Activated T-cell treated with anti-CD3 and anti-CD28 coated beads for 48 hours (primary cell): ENCODE data around the gene ACVR2B.

Experiments
- DNase-seq: peaks from one replicate; pipeline ENCODE4 v3.0.0-alpha.2; 2020; ENCODE audit warnings: low read depth

Gene ACVR2B

GRCh38 chr3:38458796-38459498 is 5.3 kb downstream of the ACVR2B start:
- DNase-seq = no peak

GRCh38 chr3:38459499-38460048 is 5.9 kb downstream of the ACVR2B start:
- no peak for DNase-seq

- DNase-seq = no peak
Observed at GRCh38 chr3:38460377-38461270, 6.9 kb downstream of the ACVR2B start.

- no peak for DNase-seq
Observed at GRCh38 chr3:38465588-38466154, 12.0 kb downstream of the ACVR2B start.

- no peak for DNase-seq
Observed at GRCh38 chr3:38468765-38469164, 15.1 kb downstream of the ACVR2B start.

- DNase-seq = no peak
Observed at GRCh38 chr3:38469852-38470251, 16.2 kb downstream of the ACVR2B start.

- DNase-seq = no peak
Observed at GRCh38 chr3:38471260-38471857, 17.7 kb downstream of the ACVR2B start.

GRCh38 chr3:38472342-38472741 is 18.7 kb downstream of the ACVR2B start:
- DNase-seq = no peak

- no peak for DNase-seq
Observed at GRCh38 chr3:38473229-38473628, 19.5 kb downstream of the ACVR2B start.

- no peak for DNase-seq
Observed at GRCh38 chr3:38474928-38475605, 21.4 kb downstream of the ACVR2B start.

- no peak for DNase-seq
Observed at GRCh38 chr3:38475716-38476115, 22.0 kb downstream of the ACVR2B start.

GRCh38 chr3:38476157-38476756 is 22.6 kb downstream of the ACVR2B start:
- DNase-seq = no peak

- no peak for DNase-seq
Observed at GRCh38 chr3:38477057-38477820, 23.5 kb downstream of the ACVR2B start.

GRCh38 chr3:38477839-38478450 is 24.3 kb downstream of the ACVR2B start:
- no peak for DNase-seq

GRCh38 chr3:38478901-38479300 is 25.2 kb downstream of the ACVR2B start:
- DNase-seq = no peak

- DNase-seq = peak; percentile 19
Observed at GRCh38 chr3:38479431-38480092, 25.9 kb downstream of the ACVR2B start.

- DNase-seq = no peak
Observed at GRCh38 chr3:38480093-38480445, 26.4 kb downstream of the ACVR2B start.

- DNase-seq = no peak
Observed at GRCh38 chr3:38480930-38481329, 27.2 kb downstream of the ACVR2B start.

- no peak for DNase-seq
Observed at GRCh38 chr3:38482951-38483350, 29.3 kb downstream of the ACVR2B start.

GRCh38 chr3:38487323-38487722 is 33.6 kb downstream of the ACVR2B start:
- DNase-seq = no peak
